HEK293T (cell line): ENCODE measurements around the gene TRAPPC2.

ENCODE experiments used
- CTCF ChIA-PET: fragments of 350-600 bp; formaldehyde crosslinking; extraction: SDS; loops from one replicate; lab custom pipeline; 2021; ENCODE audit warnings: antibody characterized with exemption, inconsistent platforms; lab: Yijun Ruan, JAX
- POLR2A ChIA-PET: fragments of 350-600 bp; formaldehyde crosslinking; extraction: SDS; loops from one replicate; lab custom pipeline; 2020; ENCODE audit warnings: antibody characterized with exemption, inconsistent platforms; lab: Yijun Ruan, JAX
- DNase-seq: peaks from one replicate; pipeline ENCODE4 v3.0.0; 2012; ENCODE audit warnings: mixed read lengths; ENCODE audit errors: extremely low spot score
- ARNT ChIP-seq: fragments of 450-650 bp; IDR thresholded peaks from 2 replicates; pipeline ENCODE4 v1.6.1; 2017; ENCODE audit warnings: mild to moderate bottlenecking
- BHLHE40 ChIP-seq: fragments of 450-650 bp; IDR thresholded peaks from 2 replicates; pipeline ENCODE4 v1.6.1; 2016; ENCODE audit warnings: mild to moderate bottlenecking, moderate library complexity, borderline replicate concordance
- CTBP1 ChIP-seq: fragments of 450-650 bp; IDR thresholded peaks from 2 replicates; pipeline ENCODE4 v1.6.1; 2016; ENCODE audit warnings: borderline replicate concordance
- ELF4 ChIP-seq: fragments of 450-650 bp; IDR thresholded peaks from 2 replicates; pipeline ENCODE4 v1.6.1; 2017; ENCODE audit warnings: antibody characterized with exemption
- FOXA1 ChIP-seq: fragments of 450-650 bp; IDR thresholded peaks from 2 replicates; pipeline ENCODE4 v1.6.1; 2016; ENCODE audit warnings: mild to moderate bottlenecking
- FOXK2 ChIP-seq: fragments of 450-650 bp; IDR thresholded peaks from 2 replicates; pipeline ENCODE4 v1.6.1; 2016; ENCODE audit warnings: mild to moderate bottlenecking
- FOXM1 ChIP-seq: fragments of 450-650 bp; IDR thresholded peaks from 2 replicates; pipeline ENCODE4 v1.6.1; 2017; ENCODE audit warnings: mild to moderate bottlenecking, borderline replicate concordance
- HDGF ChIP-seq: fragments of 450-650 bp; IDR thresholded peaks from 2 replicates; pipeline ENCODE4 v1.6.1; 2017; ENCODE audit warnings: antibody characterized with exemption, borderline replicate concordance
- L3MBTL2 ChIP-seq: fragments of 450-650 bp; conservative IDR thresholded peaks from 2 replicates; pipeline ENCODE4 v1.6.1; 2016; ENCODE audit warnings: mild to moderate bottlenecking
- LEF1 ChIP-seq: fragments of 450-650 bp; IDR thresholded peaks from 2 replicates; pipeline ENCODE4 v1.6.1; 2017; ENCODE audit warnings: mild to moderate bottlenecking, borderline replicate concordance
- NFRKB ChIP-seq: fragments of 450-650 bp; IDR thresholded peaks from 2 replicates; pipeline ENCODE4 v1.6.1; 2016; ENCODE audit warnings: mild to moderate bottlenecking, moderate library complexity
- PKNOX1 ChIP-seq: fragments of 450-650 bp; IDR thresholded peaks from 2 replicates; pipeline ENCODE4 v1.6.1; 2016
- SP1 ChIP-seq: fragments of 450-650 bp; IDR thresholded peaks from 2 replicates; pipeline ENCODE4 v1.6.1; 2017
- SUZ12 ChIP-seq: fragments of 450-650 bp; IDR thresholded peaks from 2 replicates; pipeline ENCODE4 v1.6.1; 2016; ENCODE audit warnings: mild to moderate bottlenecking
- TARDBP ChIP-seq: fragments of 450-650 bp; IDR thresholded peaks from 2 replicates; pipeline ENCODE4 v1.6.1; 2016
- ZNF384 ChIP-seq: fragments of 450-650 bp; IDR thresholded peaks from 2 replicates; pipeline ENCODE4 v1.6.1; 2016

The TRAPPC2 gene

GRCh38 chrX:13759152-13759718 lies 24.8 kb upstream of the TRAPPC2 start:
- CTCF ChIA-PET, result no interaction called here
- TF ChIP-seq LEF1, result no peak
- TF ChIP-seq PKNOX1, result no peak
- TF ChIP-seq ZNF384, result no peak
- no peak for TF ChIP-seq CTBP1
- no peak for TF ChIP-seq FOXM1
- no peak for TF ChIP-seq FOXA1
- no peak for TF ChIP-seq L3MBTL2
- no peak for TF ChIP-seq TARDBP
- TF ChIP-seq HDGF, result no peak
- no peak for TF ChIP-seq FOXK2
- no peak for TF ChIP-seq ELF4
- TF ChIP-seq ARNT, result no peak
- POLR2A ChIA-PET, result no interaction called here
- DNase-seq, result no peak

DNA sequence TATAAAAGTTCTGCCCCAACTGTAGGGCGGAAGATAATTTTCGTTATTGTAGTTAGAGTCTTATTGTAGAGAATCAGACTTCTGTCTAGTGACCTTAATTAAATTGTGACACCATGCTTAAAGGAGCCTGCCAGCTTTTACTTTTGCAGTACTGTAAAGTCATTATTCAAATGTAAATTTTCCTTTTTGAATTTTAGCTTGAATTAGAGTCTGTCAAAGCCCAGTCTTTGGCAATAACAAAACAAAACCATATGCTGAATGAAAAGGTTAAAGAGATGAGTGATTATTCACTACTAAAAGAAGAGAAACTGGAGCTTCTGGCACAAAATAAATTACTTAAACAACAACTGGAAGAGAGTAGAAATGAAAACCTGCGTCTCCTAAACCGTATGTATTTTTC lies 22.0 kb upstream of the TRAPPC2 start:
- POLR2A ChIA-PET, result no interaction called here
- CTCF ChIA-PET, result interaction anchor here (0.6 kb wide), 1 partner anchor 333 kb away, joined by 10 read pairs; no protein-coding TSS in a partner anchor
- DNase-seq, result no peak
- TF ChIP-seq FOXA1, result no peak
- no peak for TF ChIP-seq SUZ12
- no peak for TF ChIP-seq FOXM1
- no peak for TF ChIP-seq ZNF384

DNA sequence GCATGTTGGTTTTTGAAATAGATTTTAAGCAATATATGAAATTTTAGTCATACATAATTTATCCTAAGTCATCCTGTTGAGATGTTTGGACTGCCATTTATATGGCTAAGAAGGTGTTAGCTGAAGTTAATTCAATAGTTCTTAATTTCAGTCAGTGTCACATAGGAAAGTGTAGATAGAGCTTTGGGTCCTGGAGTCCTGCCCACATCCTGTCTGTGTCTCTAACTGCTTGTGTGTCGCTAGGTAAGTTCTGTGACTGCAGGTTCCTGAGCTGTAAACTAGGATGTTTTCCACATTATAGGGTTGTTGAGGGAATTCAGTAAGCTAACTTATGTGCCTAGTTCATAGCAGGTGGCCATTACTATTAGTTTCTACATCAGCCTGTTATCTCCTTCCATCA lies 20.8 kb upstream of the TRAPPC2 start:
- DNase-seq, result no peak
- CTCF ChIA-PET, result interaction anchor here (0.8 kb wide), 1 partner anchor 93 kb away, joined by 3 read pairs; no protein-coding TSS in a partner anchor
- no peak for TF ChIP-seq ELF4
- TF ChIP-seq ARNT, result no peak
- TF ChIP-seq ZNF384, result no peak
- no peak for TF ChIP-seq LEF1
- no peak for TF ChIP-seq SP1
- TF ChIP-seq BHLHE40, result no peak
- no peak for TF ChIP-seq HDGF
- TF ChIP-seq FOXK2, result no peak
- no peak for TF ChIP-seq PKNOX1
- POLR2A ChIA-PET, result no interaction called here

GRCh38 chrX:13754765-13755164 lies 20.3 kb upstream of the TRAPPC2 start:
- TF ChIP-seq NFRKB (no peak), SUZ12 (no peak), FOXK2 (no peak), FOXM1 (no peak), FOXA1 (no peak), PKNOX1 (no peak), ARNT (no peak), BHLHE40 (no peak), LEF1 (no peak), SP1 (no peak), CTBP1 (no peak), HDGF (no peak), ZNF384 (no peak), ELF4 (no peak), TARDBP (no peak), L3MBTL2 (no peak)
- ChIA-PET POLR2A (no interaction called here), CTCF (no interaction called here)
- no peak for DNase-seq

DNA sequence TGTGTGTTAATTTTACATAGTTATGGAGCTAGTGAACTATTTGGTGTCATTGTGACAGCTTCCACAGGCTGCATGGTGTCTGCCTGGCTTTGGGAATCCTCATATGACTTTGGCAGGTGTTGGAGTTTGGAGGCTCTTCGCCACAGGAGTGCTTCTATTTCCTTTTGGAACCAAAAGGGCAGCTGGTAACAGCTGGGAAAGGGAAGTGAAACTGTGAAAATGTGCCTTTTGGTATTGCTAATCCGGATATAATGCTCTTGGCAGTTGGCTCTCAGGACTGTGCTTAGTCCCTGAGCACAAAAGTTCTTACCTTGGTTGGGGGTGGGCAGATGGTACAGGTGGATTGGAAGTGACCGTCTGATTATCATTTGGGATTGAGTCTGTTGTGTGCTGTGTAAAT lies 18.2 kb upstream of the TRAPPC2 start:
- no peak for DNase-seq
- ChIA-PET CTCF (interaction anchor here (0.8 kb wide), 1 partner anchor 279 kb away, joined by 4 read pairs; no protein-coding TSS in a partner anchor), POLR2A (no interaction called here)
- no peak for TF ChIP-seq FOXA1
- TF ChIP-seq TARDBP, result no peak
- TF ChIP-seq ARNT, result no peak
- TF ChIP-seq ZNF384, result no peak

DNA sequence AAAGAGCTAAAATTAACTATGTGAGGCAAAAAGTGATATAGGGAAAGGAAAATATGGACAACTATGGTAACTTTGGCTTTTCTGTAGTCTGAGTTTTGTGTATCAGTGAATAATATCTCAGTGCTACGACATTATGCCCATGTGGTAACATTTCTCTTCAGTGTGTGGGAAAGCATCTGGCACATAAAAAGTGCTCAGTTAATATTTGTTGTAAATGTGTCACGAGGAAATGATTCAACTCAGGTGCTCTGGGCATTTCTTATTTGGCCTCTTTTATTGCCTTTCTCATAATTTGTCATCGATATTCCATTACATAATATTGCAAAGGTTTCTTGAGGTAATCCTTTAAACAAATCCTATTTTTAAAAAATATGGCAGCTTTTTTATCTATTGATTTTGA lies 17.7 kb upstream of the TRAPPC2 start:
- no peak for TF ChIP-seq SP1
- TF ChIP-seq ZNF384, result no peak
- TF ChIP-seq FOXM1, result no peak
- TF ChIP-seq L3MBTL2, result no peak
- TF ChIP-seq SUZ12, result no peak
- TF ChIP-seq BHLHE40, result no peak
- TF ChIP-seq LEF1, result no peak
- CTCF ChIA-PET, result interaction anchor here (0.8 kb wide), 1 partner anchor 280 kb away, joined by 4 read pairs; no protein-coding TSS in a partner anchor
- DNase-seq, result no peak
- POLR2A ChIA-PET, result no interaction called here

DNA sequence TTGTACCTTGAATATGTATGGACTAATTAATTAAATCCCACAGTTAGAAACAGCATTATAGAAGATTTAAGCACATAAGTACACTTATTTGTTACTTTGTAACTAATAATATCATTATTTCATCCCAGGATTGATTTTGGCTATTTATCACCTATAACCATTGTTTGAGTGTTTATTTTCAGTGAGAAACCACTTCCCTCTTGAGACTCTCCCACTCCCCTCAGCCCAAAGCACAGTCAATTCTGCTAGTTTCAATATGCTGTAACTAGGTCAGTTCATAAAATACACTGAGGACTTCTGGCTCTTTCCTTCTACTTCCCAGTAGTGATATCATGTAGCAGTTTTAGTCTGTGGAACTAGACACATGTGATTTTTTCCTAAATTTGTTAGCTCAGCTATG lies 16.4 kb upstream of the TRAPPC2 start:
- ChIA-PET POLR2A (no interaction called here), CTCF (interaction anchor here (0.7 to 1.9 kb wide), 4 partner anchors 15 to 281 kb away, joined by 3 to 8 read pairs (median 4); no protein-coding TSS in a partner anchor)
- no peak for DNase-seq
- TF ChIP-seq ELF4 (no peak), BHLHE40 (no peak), ARNT (no peak), FOXA1 (no peak), FOXK2 (no peak), SP1 (no peak), TARDBP (no peak), ZNF384 (no peak), HDGF (no peak), SUZ12 (no peak), PKNOX1 (no peak), L3MBTL2 (no peak), LEF1 (no peak), FOXM1 (no peak), CTBP1 (no peak), NFRKB (no peak)
